CD4-positive, alpha-beta memory T cell (primary cell): ENCODE measurements around the gene FANCL. TPM values are rescaled to one million over a fixed set of nuclear protein-coding genes. Genes with fewer than 3 reads are reported as not detected.
"Not testable (repeated sequence)": the region's sequence is repeated elsewhere in the genome, so short reads cannot be mapped to it uniquely, and the experiment has no call there.

Source experiments
- CTCF ChIA-PET: fragments of 350-600 bp; sonication (Branson Sonifier 250); formaldehyde crosslinking; loops from one replicate; lab custom pipeline; 2021; ENCODE audit warnings: inconsistent platforms; ENCODE audit not compliant: partially characterized antibody; lab: Charles Lee
- POLR2A ChIA-PET: fragments of 350-600 bp; sonication (Branson Sonifier 250); formaldehyde crosslinking; loops from one replicate; lab custom pipeline; 2021; ENCODE audit not compliant: partially characterized antibody; lab: Charles Lee
- DNase-seq, 5 donors: peaks; one replicate each; pipeline versions ENCODE4 v3.0.0 to v3.0.0-alpha.2; 2020 to 2022; ENCODE audit warnings: mixed read lengths in 1 of 5
- H3K27ac ChIP-seq: one replicate; pipeline ENCODE4 v1.7.0; 2013; ENCODE audit warnings: low read depth, low read length
- H3K27me3 ChIP-seq: 2 replicates; pipeline ENCODE4 v1.7.0; 2013; ENCODE audit warnings: mild to moderate bottlenecking, low read length, moderate library complexity; ENCODE audit not compliant: insufficient read depth
- H3K36me3 ChIP-seq: 2 replicates; pipeline ENCODE4 v1.7.0; 2013; ENCODE audit warnings: mild to moderate bottlenecking, low read length, moderate library complexity; ENCODE audit not compliant: insufficient read depth
- H3K4me1 ChIP-seq: 2 replicates; pipeline ENCODE4 v1.7.0; 2013; ENCODE audit warnings: mild to moderate bottlenecking, low read length, moderate library complexity; ENCODE audit not compliant: insufficient read depth
- H3K4me3 ChIP-seq, 2 donors: one replicate each; pipeline ENCODE4 v1.7.0; 2013; ENCODE audit warnings: low read length in 2 of 2, mild to moderate bottlenecking in 1 of 2
- H3K9me3 ChIP-seq, 2 donors: one replicate each; pipeline ENCODE4 v1.7.0; 2013; ENCODE audit warnings: low read length in 2 of 2, control low read depth in 1 of 2; ENCODE audit not compliant: control insufficient read depth in 1 of 2
- H3K27ac Mint-ChIP-seq, 7 donors: one replicate each; pipeline ENCODE4 v1.8.0; 2020 to 2021; ENCODE audit warnings: mixed read lengths in 7 of 7, mild to moderate bottlenecking in 6 of 7, inconsistent platforms in 3 of 7, moderate library complexity in 3 of 7
- H3K27me3 Mint-ChIP-seq, 2 donors: one replicate each; pipeline ENCODE4 v1.8.0; 2020 to 2021; ENCODE audit warnings: mixed read lengths in 2 of 2
- H3K36me3 Mint-ChIP-seq, 2 donors: one replicate each; pipeline ENCODE4 v1.8.0; 2020 to 2021; ENCODE audit warnings: mixed read lengths in 2 of 2, inconsistent platforms in 1 of 2, mild to moderate bottlenecking in 1 of 2
- H3K4me1 Mint-ChIP-seq, 4 donors: one replicate each; pipeline ENCODE4 v1.8.0; 2020 to 2021; ENCODE audit warnings: mixed read lengths in 4 of 4, mild to moderate bottlenecking in 1 of 4
- H3K4me3 Mint-ChIP-seq, 8 donors: one replicate each; pipeline ENCODE4 v1.8.0; 2020 to 2021; ENCODE audit warnings: mixed read lengths in 8 of 8, mild to moderate bottlenecking in 7 of 8, moderate library complexity in 6 of 8, inconsistent platforms in 3 of 8
- H3K9me3 Mint-ChIP-seq, 8 donors: one replicate each; pipeline ENCODE4 v1.8.0; 2020 to 2021; ENCODE audit warnings: mixed read lengths in 8 of 8, mild to moderate bottlenecking in 5 of 8, inconsistent platforms in 3 of 8, moderate library complexity in 1 of 8
- intact Hi-C: fragments of 100-400 bp; cut with micrococcal nuclease; formaldehyde crosslinking; loops from one replicate; pipeline ENCODE4 v1.15.1; 2023
- polyA plus RNA-seq, 2 donors: library from polyadenylated mRNA; unstranded; fragments of 300-500 nt; fragmentation: Illumina TruSeq; gene quantifications; one replicate each; pipeline ENCODE4 v1.2.3, GENCODE V29; 2021
- total RNA-seq, 2 experiments: library from RNA; stranded (reverse); gene quantifications; one replicate each; pipeline ENCODE4 v1.2.3, GENCODE V29; 2021

FANCL gene
- total and polyA plus RNA-seq, 4 experiments from 2014 or later: 1.6 to 10.1 (median 9.3) TPM

DNA sequence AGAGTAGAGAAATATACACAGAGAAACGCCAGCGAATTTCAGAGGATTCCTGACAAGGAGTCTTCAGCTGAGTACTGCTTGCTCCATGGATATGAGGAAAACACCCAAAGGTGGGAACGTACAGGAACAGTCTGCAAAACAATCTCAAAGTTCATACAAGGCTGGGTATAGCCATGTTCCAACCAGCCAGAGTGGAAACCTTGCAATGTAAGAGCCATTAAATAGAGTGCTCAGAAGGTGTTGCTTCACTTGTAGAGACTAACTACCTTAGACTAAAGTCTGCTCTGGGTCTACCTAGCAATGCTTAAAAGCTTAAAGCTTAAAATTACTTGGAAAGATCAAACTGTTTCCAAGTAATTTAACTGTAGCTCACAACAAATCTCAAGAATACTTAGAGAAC is 6.0 kb downstream of the FANCL start:
- no peak for DNase-seq
- Histone ChIP-seq H3K4me3 (no peak overlapping the region), H3K27me3 (no peaks in the 10 kb centered on the region), H3K4me1 (peaks cover 12% of the 10 kb centered on the region), H3K9me3 (no peaks in the 10 kb centered on the region), H3K27ac (no peak overlapping the region), H3K36me3 (no peaks in the 10 kb centered on the region)
- H3K27ac Mint-ChIP-seq: no peak overlapping the region
- no peaks in the 10 kb centered on the region for H3K36me3 Mint-ChIP-seq
- no peaks in the 10 kb centered on the region for H3K27me3 Mint-ChIP-seq
- H3K9me3 Mint-ChIP-seq: no peaks in the 10 kb centered on the region
- CTCF ChIA-PET: no interaction called here
- POLR2A ChIA-PET: no interaction called here
- H3K4me1 Mint-ChIP-seq: peaks cover 16 to 31% (median 25%) of the 10 kb centered on the region in 4 donors
- intact Hi-C loops: no loop called here
- no peak overlapping the region for H3K4me3 Mint-ChIP-seq

DNA sequence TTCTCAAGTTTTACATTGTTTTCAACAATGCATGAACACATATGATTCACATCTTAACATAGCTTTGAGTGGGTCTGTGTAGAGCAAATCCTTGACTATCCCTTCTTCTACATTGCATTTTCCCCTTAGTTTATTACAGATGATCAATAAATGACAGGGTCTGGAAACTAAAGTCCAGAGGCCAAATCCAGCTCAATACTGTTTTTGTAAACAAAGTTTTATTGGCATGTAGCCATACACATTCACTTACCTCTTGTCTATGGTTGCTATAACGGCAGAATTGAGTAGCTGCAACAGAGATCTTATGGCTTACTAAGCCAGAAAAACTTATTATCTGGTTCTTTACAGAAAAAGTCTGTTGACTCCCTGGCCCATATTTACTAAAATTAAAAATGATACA is 12.8 kb downstream of the FANCL start:
- H3K4me3 Mint-ChIP-seq: no peak overlapping the region
- Histone ChIP-seq H3K36me3 (no peaks in the 10 kb centered on the region), H3K9me3 (no peaks in the 10 kb centered on the region), H3K27me3 (no peaks in the 10 kb centered on the region), H3K27ac (no peak overlapping the region), H3K4me1 (no peaks in the 10 kb centered on the region), H3K4me3 (no peak overlapping the region)
- ChIA-PET CTCF (no interaction called here), POLR2A (no interaction called here)
- intact Hi-C loops: no loop called here
- DNase-seq: no peak
- H3K27ac Mint-ChIP-seq: peak overlapping the region in 1 of 7 donors; percentile 64
- no peaks in the 10 kb centered on the region for H3K9me3 Mint-ChIP-seq
- H3K27me3 Mint-ChIP-seq: no peaks in the 10 kb centered on the region
- H3K36me3 Mint-ChIP-seq: peaks cover 0 to 8% of the 10 kb centered on the region in 2 donors
- H3K4me1 Mint-ChIP-seq: peaks cover 0 to 2% (median 0%) of the 10 kb centered on the region in 4 donors

DNA sequence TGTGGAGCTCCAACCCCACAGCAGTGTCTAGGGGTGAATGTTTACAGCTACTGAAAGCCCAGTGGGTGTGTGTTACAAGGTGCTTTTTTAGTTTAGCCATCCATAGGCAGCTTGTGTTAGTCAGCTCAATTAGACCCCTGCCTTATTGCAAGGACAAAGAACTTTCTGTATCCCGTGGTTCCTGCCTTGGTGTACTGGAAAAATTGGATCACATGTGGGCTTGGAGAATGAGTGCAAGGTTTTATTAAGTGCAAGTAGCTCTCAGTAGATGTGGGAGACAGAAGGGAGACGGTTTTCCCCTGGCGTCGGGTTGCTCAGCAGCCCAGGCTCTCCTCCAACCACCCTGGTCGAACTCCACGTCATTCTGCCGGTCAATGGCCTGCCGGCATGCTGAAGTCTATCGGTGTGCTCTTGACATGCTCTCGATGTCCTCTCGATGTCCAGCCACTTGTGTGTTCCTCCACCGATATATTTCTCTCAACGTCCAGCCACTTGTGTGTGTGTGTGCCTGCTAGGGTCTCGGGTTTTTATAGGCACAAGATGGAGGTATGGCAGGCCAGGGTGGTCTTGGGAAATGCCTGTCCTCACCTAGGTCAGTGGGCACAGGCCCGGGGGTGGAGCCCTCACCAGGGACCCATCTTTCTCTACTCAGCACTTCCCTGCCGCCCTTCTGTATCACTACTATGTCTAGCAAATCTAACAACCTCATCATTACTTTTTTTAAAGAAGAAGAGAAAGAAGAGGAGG is 13.8 kb downstream of the FANCL start:
- no peak overlapping the region for H3K27ac ChIP-seq
- H3K4me1 ChIP-seq: no peaks in the 10 kb centered on the region
- Mint-ChIP-seq H3K9me3 (no peaks in the 10 kb centered on the region), H3K4me3 (no peak overlapping the region), H3K27me3 (no peaks in the 10 kb centered on the region), H3K36me3 (peaks cover 0 to 8% of the 10 kb centered on the region in 2 donors), H3K27ac (no peak overlapping the region), H3K4me1 (peaks cover 0 to 2% (median 0%) of the 10 kb centered on the region in 4 donors)
- CTCF ChIA-PET: interaction anchor here (0.7 kb wide), 1 partner anchor 148 kb away, joined by 3 read pairs; no protein-coding TSS in a partner anchor
- intact Hi-C loops: no loop called here
- no peak for DNase-seq
- H3K36me3 ChIP-seq: no peaks in the 10 kb centered on the region
- no peaks in the 10 kb centered on the region for H3K27me3 ChIP-seq
- H3K9me3 ChIP-seq: no peaks in the 10 kb centered on the region
- POLR2A ChIA-PET: no interaction called here
- H3K4me3 ChIP-seq: no peak overlapping the region

DNA sequence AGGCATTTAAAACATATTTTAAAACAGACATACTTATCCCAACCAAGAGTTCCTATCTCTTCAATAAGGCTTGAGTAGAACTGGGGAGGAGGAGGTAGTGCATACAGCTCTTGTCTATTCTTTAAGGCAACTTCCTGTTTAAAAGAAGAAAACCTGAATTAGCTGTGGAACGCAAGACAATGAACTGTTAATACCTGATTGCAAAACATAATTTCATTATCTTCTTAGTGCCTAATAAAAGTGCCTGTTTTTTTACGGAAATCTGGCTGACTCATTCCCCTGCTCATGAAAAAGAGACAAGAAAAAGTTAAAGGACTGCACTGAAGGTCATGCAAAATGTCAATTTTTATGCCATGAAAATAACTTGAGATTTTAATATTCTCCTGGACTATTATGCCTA is 19.2 kb downstream of the FANCL start:
- Histone ChIP-seq H3K27me3 (no peaks in the 10 kb centered on the region), H3K36me3 (no peaks in the 10 kb centered on the region), H3K9me3 (no peaks in the 10 kb centered on the region), H3K27ac (no peak overlapping the region), H3K4me1 (no peaks in the 10 kb centered on the region), H3K4me3 (no peak overlapping the region)
- H3K27me3 Mint-ChIP-seq: no peaks in the 10 kb centered on the region
- no peaks in the 10 kb centered on the region for H3K9me3 Mint-ChIP-seq
- ChIA-PET POLR2A (no interaction called here), CTCF (no interaction called here)
- DNase-seq: no peak
- H3K4me3 Mint-ChIP-seq: no peak overlapping the region
- H3K36me3 Mint-ChIP-seq: peaks cover 1 to 17% of the 10 kb centered on the region in 2 donors
- H3K4me1 Mint-ChIP-seq: no peaks in the 10 kb centered on the region
- H3K27ac Mint-ChIP-seq: no peak overlapping the region
- intact Hi-C loops: no loop called here

DNA sequence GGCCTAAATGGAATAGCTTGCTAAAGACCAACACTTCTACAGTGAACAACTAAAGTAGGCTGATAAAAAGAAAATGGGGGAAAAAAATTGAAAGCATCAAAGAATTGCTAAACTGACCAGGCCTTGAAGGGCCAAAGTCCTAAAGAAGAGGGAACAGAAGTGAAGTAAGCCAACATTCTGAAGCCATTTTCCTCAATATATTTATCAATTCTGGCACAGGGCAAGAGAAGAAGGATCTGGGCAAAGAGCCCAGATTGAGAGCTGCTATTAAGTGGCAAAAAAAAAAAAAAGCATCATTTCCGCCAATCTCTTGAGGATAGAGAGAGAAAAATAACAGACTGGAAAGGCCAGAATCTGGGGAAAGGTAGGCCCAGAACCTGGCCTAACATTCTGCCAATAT is 25.7 kb downstream of the FANCL start:
- Mint-ChIP-seq H3K4me1 (no peaks in the 10 kb centered on the region), H3K36me3 (peaks cover 12 to 68% of the 10 kb centered on the region in 2 donors), H3K4me3 (no peak overlapping the region), H3K27me3 (no peaks in the 10 kb centered on the region), H3K9me3 (peaks cover 0 to 18% (median 10%) of the 10 kb centered on the region in 8 donors), H3K27ac (no peak overlapping the region)
- Histone ChIP-seq H3K4me3 (no peak overlapping the region), H3K27me3 (no peaks in the 10 kb centered on the region), H3K27ac (no peak overlapping the region), H3K4me1 (no peaks in the 10 kb centered on the region), H3K36me3 (no peaks in the 10 kb centered on the region), H3K9me3 (no peaks in the 10 kb centered on the region)
- no peak for DNase-seq
- ChIA-PET POLR2A (no interaction called here), CTCF (no interaction called here)
- intact Hi-C loops: no loop called here

DNA sequence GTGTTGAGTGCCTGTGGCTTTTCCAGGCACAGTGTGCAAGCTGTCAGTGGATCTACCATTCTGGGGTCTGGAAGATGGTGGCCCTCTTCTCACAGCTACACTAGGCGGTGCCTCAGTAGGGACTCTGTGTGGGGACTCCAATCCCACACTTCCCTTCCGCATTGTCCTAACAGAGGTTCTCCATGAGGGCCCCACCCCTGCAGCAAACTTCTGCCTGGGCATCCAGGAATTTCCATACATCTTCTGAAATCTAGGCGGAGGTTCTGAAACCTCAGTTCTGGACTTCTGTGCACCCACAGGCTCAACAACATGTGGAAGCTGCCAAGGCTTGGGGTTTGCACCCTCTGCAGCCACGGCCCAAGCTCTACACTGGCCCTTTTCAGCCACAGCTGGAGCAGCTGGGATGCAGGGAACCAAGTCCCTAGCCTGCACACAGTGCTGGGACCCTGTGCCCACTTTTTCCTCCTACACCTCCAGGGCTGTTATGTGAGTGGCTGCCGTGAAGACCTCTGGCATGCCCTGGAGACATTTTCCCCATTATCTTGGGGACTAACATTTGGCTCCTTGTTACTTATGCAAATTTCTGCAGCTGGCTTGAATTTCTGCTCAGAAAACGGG is 30.1 kb downstream of the FANCL start:
- POLR2A ChIA-PET, H3K27me3 Mint-ChIP-seq, CTCF ChIA-PET: not testable (repeated sequence)

DNA sequence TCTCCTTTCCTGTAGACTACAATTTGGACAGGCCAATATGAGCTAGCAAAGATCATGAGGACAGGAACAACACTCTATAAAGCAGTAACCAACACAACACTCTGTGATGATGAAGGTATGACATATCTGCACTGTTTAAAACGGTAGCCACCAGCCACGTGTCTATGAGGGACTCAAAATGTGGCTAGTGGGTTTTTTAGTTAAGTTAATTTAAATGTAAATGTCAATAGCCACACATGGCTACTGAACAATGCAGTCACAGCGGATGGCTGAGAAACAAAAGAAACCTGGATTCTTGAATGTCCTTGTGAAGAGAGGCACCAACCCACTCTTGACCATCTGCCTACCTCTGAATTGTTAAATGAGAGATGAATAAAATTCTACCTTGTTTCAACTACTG is 33.9 kb downstream of the FANCL start:
- no peaks in the 10 kb centered on the region for H3K9me3 ChIP-seq
- no peak for DNase-seq
- Mint-ChIP-seq H3K36me3 (peaks cover 12 to 30% of the 10 kb centered on the region in 2 donors), H3K27me3 (no peaks in the 10 kb centered on the region), H3K27ac (no peak overlapping the region), H3K4me3 (no peak overlapping the region), H3K9me3 (peaks cover 2 to 21% (median 11%) of the 10 kb centered on the region in 8 donors), H3K4me1 (no peaks in the 10 kb centered on the region)
- no peak overlapping the region for H3K27ac ChIP-seq
- ChIA-PET POLR2A (no interaction called here), CTCF (no interaction called here)
- intact Hi-C loops: no loop called here
- H3K36me3 ChIP-seq: no peaks in the 10 kb centered on the region
- H3K4me3 ChIP-seq: no peak overlapping the region
- H3K27me3 ChIP-seq: no peaks in the 10 kb centered on the region
- no peaks in the 10 kb centered on the region for H3K4me1 ChIP-seq

More for the DNA sequence above, 30.1 kb downstream of the FANCL start:
- H3K4me3 Mint-ChIP-seq, H3K9me3 ChIP-seq, H3K4me3 ChIP-seq, intact Hi-C loops, H3K4me1 ChIP-seq, DNase-seq, H3K27me3 ChIP-seq, H3K27ac Mint-ChIP-seq, H3K4me1 Mint-ChIP-seq, H3K27ac ChIP-seq, H3K36me3 ChIP-seq: not testable (repeated sequence)
- Mint-ChIP-seq H3K36me3 (peaks cover 15 to 54% of the 10 kb centered on the region in 2 donors), H3K9me3 (peaks cover 2 to 23% (median 11%) of the 10 kb centered on the region in 8 donors)
